Dermis blood vessel endothelial cell (primary cell): ENCODE measurements around the gene ZMIZ1. TPM values are rescaled to one million over a fixed set of nuclear protein-coding genes. Genes with fewer than 3 reads are reported as not detected.

Experiments
- DNase-seq: peaks from one replicate; pipeline ENCODE4 v3.0.0; 2010
- total RNA-seq: library from RNA; depleted of rRNA; stranded (reverse); fragments of >200 nt; gene quantifications from 2 replicates; pipeline ENCODE4 v1.2.3, GENCODE V29; 2014

ZMIZ1 gene
- total RNA-seq, 1 donor from 2014 or later: 18.2 TPM

DNA sequence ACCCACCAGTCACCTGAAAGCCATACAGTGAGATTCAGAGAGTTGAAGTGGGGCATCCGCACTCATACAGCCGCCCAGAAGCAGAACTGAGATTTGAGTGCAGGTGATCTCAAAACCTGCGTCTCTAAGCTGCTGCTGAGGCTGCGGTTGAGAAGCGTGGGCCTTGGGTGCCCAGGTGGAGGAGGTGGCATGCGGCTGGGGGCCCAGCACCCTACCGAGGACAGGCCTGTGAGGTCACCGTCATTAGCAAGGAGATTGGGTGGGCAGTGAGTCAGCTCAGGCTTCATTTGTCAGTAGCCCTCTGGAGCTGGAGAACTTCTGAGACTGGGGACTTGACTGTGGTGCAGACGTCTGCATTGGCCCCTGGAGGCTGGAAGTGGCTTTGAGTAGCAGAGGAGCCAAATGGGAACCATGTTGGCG, 29.8 kb downstream of the ZMIZ1 start:
- DNase-seq: no peak

DNA sequence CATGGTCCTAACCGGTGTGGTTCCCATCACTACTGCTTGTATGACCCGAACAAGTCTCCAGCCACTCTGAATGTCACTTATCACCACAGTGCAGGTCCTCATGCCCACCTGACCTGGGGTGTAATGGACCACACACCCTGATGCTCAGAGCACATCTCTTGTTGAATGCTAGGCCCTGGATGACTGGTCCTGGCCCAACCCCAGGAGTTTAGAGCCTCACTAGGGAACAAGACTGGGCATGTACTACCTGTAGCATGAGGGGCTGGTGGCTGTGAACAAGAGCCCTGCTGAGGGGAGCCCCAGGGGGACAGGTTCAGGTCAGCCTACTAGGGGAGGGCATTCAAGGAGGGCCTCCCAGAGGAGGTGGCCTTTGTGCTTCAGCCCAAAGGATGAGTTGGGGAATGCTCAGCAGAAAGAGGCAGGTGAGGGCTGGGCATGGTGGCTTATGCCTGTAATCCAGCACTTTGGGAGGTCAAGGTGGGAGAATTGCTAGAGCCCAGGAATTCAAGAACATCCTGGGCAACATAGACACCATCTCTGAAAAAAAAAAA, 31.2 kb downstream of the ZMIZ1 start:
- DNase-seq: no peak

DNA sequence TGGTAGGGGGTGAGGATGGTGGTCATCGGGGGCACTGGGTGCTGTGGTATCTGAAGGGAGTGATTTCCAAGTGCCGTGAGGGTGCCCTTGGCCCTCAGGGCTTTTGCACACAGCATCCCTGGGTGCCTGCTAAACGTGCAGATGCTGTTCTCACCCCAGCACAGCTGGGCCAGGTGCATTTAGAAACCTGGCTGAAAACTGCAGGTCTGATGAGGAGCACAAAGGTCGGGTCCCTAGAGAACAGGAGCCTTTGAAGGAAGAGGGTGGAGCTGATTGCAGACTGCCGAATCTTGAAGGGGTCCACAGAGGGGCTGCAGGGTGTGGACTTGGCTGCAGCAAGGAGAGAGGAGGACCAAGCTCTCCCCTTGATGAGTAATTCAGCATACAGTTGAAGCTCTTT, 32.0 kb downstream of the ZMIZ1 start:
- DNase-seq: no peak

DNA sequence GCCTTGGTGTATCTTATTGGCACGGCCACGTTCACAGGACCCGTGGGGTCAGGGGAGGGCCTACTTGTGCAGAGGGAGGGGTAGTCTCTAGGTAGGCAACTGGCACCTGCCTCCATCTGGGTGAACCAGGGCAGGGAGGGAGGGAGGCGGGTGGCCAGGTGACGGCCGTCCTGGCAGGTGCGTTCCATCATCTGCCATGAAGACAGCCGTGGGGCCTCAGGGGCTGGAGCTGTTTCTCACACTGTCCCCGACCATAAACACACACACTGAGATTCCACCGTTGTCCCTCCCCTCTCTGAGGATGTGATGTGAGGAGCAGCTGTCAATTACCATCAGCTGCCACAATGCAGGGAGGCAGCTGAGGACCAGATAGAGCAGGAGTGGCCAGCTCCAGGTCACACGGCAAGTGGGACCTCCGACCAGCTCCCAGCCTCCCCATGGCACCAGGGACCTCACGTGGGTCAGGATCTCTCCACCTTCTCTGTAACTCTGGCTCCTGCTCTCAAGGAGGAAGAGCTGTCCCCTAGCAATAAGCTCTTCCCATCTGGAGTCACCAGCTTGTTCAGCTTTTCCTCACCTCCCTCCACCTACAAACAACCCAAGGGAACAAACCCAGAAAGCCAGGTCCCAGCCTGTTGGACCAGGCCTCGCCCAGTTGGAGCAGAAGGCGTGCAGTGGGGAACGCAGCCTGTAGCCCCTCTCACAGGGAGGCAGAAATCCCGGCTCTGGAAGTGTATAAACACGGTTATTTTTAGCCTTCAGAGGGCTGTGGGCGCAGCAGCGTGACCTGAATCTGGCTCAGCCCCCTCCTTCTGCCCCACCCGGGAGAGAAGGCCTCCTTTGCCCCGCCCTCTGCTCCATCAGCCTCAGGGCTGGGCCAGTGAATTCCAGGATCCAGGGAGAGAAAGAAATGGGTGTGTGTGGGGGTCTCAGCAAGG, 33.1 kb downstream of the ZMIZ1 start:
- DNase-seq: no peak

DNA sequence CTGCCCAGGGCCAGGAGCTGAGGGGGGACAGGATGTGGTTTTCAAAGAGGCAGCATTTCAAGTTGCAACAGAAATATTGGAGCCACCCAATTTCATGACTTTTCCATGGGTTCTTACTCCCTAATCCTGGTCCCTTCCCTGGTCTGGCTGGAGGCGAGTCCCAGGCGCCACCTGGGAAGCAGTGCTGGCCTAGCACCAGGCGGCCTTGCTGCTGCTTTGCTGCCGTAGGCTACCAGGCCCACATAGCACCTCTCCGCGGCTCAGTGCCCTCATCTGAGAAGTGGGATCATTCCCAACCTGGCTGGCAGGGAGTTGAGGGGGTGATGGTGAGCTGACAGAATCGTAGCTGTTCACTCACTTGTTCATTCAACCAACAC, 33.7 kb downstream of the ZMIZ1 start:
- DNase-seq: peak; percentile 28

DNA sequence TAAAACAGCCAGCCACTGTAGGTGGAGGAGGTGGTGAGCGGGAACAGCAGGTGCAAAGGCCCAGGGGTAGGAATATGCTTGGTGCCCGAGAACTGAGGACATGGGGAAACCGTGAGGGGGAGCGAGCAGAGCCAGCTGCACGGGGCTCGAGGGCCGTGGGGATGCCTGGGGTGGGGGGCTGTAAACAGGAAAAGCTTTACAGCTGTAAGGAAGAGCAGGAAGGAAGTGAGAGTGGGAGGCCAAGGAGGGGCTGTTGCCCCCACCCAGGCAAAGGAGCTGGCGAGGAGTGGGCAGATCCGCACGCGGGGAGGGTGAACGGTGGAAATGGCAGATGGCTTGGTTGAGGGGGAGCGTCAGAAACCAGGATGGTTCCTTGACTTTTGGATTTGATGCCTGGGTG, 34.4 kb downstream of the ZMIZ1 start:
- peak; percentile 32 for DNase-seq

DNA sequence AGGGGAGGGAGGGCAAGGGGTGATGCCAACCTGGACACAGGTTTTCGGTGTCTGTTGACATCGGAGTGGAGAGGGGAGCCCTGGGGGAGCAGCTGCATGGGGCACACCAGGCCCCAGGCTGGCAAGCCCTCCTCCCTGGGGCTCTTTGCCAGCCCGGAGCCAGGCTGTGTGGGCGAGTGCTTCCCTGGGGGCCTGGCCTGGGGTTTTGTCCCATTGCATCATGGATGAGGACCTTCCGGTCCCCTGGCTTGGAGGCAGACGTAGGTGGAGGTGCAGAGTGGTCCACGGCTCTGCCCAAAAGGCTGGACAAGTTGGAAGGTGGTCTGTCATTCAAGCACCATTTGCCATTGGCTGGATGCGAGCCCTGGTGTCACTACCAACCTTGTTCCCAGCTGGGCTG, 34.8 kb downstream of the ZMIZ1 start:
- DNase-seq: no peak

DNA sequence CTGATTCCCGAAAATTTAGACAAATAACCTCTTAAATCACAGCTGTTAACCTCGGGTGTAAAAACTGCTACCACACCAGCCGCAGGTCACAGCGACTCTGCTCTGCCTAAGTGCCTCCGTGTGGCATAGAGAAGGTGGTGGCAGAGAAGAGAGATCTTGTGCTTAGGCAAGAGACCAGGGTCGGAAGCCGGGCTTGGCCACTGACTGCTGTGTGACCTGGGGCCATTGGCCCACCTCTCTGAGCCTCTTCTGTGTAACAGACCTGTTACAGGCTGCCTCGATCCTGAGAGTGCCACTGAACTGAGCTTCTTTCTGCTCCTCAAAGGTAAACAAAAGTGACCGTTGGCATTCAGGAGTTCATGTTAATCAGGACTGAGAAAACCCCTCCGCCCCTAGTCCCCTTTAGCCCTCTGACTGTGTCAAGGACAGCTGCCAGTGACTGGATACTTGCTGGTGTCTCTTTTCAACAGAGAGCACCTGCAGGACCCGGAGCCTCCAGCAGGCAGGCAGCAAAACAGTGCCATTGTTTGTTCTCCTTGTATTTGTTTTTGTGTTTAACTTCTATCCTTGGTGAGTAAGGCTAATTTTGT, 36.5 kb downstream of the ZMIZ1 start:
- peak; percentile 34 for DNase-seq

DNA sequence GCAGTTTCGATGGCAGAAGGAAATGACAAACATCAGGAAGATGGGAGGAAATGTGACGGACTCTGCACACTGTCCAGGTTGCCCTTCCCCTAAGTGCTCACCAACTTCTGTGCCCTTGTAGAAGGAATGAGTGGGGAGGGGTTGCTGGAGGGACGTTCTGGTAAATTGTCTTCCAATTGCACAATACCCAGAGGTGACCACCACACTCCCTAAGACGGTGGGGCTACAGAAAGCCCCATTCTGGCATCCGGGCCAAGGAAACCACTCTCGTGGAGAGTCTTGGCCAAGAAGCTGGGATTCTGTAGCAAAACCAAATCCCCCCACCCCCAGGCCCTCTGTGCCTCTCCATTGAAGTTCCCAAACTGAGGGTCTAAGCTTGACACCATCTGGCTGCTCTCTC, 37.1 kb downstream of the ZMIZ1 start:
- no peak for DNase-seq

DNA sequence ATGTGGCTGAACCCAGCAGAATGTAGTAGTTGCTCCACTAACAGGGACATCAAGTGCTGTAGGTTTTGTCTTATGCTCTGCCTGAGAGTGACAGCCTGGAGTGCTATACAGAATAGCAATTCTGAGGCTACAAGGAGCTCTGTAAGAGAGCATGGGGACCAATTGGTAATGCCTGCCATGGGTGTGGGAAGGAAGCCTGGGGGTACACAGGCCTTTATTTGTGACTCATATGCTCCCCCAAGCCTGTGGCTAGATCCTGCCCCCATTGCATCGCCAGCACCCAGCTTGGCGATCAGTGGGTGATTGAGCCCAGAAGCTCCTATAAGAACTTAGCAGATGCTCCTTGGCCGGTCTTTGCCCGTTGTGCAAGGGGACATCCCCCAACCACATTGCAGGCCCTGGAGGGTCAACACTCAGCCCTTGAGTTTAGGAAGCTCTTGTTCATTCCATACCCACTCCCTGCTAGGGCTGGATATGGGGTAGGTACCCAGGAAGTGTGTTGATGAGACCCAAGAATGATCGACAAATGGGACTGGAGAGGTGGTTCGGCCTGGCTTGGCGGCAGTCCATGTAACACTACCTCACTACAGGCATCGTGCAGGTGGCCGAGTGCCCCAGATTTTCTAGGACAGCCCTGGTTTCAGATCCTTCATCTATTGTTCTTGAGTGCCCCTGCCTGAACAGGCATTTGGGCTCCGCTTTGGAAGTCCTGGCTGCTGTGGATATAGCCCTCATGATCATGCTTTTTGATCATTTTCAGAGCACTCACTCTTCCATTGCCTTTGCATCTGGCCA, 37.7 kb downstream of the ZMIZ1 start:
- DNase-seq: no peak

DNA sequence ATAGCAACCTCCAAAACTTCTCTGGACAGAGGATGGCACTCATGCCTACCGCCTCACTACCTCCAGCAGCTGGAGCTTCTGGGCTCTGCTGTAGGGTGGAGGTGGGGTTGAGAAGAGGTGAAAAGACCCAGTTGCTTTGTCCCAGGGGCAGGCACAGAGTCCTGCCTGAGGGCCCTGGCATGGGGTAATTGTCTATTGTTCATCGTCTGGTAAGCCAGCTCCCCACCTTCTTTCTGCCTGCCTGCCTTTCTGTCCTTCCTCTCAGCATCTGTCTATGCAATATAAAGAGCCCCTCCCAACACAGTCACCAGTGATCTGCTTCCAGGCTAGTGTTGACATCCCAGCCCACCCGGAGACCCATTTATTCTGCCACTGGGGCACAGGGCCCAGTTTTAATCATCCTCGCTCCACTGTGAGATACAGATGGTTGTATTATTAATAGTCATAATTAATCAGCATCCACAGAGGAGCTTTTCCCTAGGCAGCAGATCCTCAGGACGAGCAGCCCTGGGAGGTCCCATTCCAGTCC, 39.0 kb downstream of the ZMIZ1 start:
- no peak for DNase-seq

DNA sequence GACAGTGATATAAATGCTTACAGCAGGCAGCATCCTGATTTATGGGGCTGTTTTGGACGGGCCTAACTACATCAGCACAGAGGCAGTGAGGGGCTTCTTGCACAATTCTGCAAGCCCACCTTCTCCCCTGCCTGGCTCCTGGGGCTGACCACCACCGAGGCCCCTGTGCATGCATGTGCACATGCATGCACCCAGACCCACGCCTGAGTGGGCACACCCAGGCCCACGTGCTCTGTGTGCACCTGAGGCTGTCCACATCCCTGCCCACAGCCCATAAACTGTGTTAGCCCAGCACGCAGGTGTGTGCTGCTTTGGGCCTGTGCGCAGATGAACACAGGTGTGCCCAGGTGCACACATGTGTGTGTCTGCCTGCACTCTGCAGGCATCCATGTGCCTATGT, 40.0 kb downstream of the ZMIZ1 start:
- no peak for DNase-seq

DNA sequence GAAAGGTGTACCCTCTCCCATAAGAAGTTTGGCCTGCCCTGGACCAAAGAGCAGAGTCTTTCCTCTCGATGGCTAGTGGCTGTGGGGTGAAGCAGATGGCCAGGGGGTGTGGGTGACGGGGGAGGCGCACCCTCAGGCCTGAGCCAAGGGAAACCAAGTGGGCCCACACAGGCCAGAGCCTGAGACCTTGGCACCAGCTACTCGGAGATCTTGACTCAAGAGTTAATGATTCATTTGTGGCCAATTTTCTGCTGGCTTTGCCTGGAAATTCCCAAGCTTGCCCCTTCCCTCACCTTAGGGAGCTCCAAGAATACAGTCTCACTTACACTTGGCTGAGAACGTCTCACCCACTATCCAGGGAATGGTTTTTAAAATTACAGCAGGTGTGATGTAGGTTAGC, 42.7 kb downstream of the ZMIZ1 start:
- DNase-seq: peak; percentile 39

DNA sequence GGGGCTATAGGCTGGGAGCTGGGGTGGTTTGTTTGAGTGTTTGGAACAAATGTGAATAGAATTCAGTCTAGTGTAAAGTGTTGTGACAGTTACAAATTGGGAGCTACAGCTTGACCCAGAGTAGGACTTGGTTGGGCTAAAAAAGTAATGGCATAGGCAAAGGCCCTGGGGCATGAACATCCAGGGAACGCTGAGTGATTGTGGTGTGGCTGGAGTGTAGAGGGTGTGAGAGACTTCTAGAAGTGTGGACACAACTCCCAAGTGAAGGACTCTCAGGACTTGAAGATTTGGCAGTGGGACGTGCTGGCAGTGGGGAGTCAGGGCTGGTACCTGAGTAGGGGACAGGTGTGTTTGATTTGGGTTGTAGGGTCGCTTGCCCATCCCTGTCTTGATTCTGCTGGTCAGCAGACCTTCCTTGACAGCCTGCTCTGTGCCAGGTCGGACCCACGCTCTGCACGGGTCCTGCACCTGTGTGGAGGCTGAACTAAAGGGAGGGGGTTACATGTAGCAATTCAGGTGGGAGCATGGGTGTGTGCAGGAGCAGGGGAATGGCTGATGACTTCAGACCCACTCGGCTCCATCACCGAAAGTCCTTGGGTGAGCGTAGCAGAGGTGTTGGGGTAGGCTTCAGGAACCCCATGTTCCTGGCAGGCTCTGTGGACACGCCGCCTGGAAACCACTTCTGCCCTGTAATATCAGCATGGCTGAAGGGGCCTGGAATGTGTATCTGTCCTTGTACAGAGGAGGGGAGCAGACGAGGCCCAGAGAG, 43.3 kb downstream of the ZMIZ1 start:
- no peak for DNase-seq

DNA sequence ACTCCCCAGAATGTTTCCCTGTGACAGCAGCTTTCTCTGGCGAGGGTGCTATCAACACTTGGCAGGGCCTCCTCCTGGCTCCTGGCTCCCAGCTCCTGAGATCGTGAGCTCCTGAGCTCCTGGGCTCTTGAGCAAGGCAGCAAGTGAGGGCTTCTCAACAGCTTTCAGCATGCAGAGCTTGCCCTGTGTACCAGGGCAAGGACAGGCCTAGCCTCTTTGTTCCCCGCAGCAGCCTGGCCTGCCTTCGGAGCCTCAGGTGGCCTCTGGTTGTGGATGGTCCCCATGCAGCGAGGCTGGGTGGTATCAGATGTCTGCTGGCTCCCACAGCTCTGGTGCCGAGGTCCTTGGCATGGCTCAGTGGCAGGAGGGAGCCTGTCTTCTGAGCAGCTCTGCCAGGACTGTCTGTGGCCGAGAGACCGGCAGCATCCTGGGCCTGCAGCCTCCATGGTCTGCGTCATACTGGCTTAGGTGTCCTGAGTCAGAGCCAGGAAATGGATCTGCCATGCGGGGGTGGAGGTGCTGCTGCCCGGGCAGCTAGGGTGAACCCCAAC, 44.2 kb downstream of the ZMIZ1 start:
- DNase-seq: peak; percentile 73

DNA sequence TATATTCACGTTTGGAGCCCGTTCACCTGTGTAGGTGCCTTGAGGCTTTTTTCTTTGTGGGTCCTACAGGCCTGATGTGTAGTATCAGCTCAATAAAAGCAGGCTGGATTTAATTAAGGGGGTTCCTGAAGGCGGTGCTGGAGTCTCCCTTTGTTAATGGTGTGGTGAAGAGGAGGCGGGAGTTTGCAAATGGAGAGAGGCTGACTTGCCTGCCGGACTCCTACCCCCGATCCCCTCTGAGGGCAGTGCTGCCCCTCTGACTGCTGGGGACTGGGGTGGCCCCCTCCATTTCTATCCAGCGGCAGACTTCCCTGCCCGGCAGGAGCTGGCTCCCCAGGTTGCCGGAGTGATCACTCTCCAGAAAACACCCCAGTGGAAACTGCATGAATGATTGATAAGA, 45.1 kb downstream of the ZMIZ1 start:
- DNase-seq: no peak

DNA sequence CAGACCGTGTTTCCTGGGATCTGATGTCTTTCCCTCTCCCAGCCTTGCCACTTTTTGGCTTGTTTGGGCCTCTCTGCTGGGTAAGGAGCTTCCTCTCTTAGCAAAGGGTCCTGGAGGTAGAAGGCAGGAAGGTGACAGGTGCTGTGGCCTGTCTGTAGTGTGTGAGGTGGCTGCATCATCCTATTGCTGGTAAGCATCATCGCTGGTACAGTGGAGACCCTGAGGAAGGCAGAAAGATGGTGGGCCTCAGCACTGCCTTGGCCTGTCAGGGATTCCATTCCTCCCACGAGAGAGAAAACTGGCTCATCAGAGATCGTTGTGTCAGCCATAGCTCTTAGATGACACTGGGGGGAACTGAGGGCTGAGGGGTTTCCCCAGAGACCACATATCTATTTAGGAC, 46.5 kb downstream of the ZMIZ1 start:
- no peak for DNase-seq

DNA sequence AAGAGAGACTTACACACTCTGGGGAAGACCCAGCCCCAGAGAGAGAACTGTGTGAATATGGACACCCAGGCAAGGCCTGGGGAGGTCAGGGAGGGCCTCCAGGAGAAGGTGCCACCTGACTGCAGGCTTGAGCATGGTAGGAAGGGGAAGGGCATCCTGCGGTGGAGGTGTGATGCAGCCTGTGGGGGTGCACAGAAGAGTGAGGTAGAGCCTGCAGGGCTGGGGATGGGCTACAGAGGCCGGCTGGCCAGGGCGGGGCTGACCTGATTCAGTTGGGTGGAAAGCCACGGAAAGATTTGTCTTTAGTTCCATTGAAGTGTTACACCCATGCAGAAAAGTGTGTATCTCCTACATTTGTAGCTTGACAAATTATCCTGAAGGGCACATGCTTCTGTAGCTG, 47.6 kb downstream of the ZMIZ1 start:
- no peak for DNase-seq

DNA sequence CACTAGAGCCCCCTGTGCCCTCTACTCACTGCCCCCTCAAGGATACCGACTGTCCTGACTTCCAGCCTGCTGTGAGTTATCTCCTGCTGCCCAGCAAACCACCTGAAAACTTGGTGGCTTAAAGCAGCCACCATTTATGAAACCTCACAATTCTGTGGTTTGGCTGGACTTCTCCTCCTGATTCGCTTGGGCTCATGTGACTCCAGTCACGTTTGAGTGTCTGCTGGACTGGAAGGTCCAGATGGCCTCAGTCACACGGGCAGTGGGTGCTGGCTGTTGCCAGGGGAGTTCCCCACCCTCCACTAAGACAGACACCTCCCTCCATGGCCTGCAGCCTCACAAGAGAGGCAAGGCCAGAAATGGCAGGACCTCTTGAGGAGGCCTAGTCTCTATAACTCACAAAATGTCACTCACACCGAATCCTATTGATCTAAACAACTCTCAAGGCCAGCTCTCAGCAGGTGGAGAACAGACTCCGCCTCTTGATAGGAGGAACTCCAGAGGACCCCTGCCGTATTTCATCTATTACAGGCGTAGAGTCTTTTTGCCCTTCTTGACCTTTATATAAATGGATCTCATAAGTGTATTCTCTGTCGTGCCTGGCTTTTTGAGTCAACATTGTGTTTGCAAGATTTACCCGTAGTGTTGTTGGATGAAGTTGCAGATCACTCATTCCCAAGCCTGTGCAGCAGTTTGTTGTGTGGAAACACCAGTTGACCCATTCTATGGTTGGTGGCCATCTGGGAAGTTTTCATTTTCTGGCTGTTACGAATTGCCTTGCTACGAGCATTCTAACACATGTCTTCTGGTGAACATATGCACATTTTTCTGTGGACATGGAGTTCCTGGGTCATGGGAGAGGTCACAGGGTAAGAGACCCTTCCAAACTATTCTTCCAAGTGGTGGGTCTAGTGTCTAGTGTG, 48.3 kb downstream of the ZMIZ1 start:
- DNase-seq: no peak
